OCI-LY1 (cell line): ENCODE results near the gene LOXL3.

ENCODE experiments used
- H2AFZ ChIP-seq: fragments of 200-600 bp; sonication (generic), shearing (Covaris generic); 2 replicates; pipeline ENCODE4 v1.6.0; 2014; ENCODE audit warnings: antibody characterized with exemption, mild to moderate bottlenecking, low read length
- H3F3A ChIP-seq: fragments of 200-600 bp; sonication (generic), shearing (Covaris generic); 2 replicates; pipeline ENCODE4 v1.6.0; 2014; ENCODE audit warnings: mild to moderate bottlenecking, antibody characterized with exemption, low read length, moderate library complexity; ENCODE audit not compliant: insufficient read depth
- H3K27ac ChIP-seq: fragments of 200-600 bp; sonication (generic); 2 replicates; pipeline ENCODE4 v1.5.1; 2014; ENCODE audit warnings: low read length, mixed run types, mild to moderate bottlenecking, low read depth; ENCODE audit not compliant: poor library complexity, severe bottlenecking
- H3K27me3 ChIP-seq: fragments of 200-600 bp; sonication (generic); 2 replicates; pipeline ENCODE4 v1.6.0; 2014; ENCODE audit warnings: antibody characterized with exemption, mild to moderate bottlenecking, low read length, moderate library complexity; ENCODE audit not compliant: insufficient read depth
- H3K36me3 ChIP-seq: fragments of 200-600 bp; sonication (generic); 2 replicates; pipeline ENCODE4 v1.6.1; 2014; ENCODE audit warnings: mild to moderate bottlenecking, antibody characterized with exemption, low read length, moderate library complexity, mixed read lengths; ENCODE audit not compliant: insufficient read depth
- H3K4me1 ChIP-seq: fragments of 200-600 bp; sonication (generic); 2 replicates; pipeline ENCODE4 v1.5.1; 2014; ENCODE audit warnings: mild to moderate bottlenecking, low read length, moderate library complexity; ENCODE audit not compliant: insufficient read depth, severe bottlenecking
- H3K4me2 ChIP-seq: fragments of 200-600 bp; sonication (generic), shearing (Covaris generic); 2 replicates; pipeline ENCODE4 v1.6.1; 2014; ENCODE audit warnings: low read length
- H3K4me3 ChIP-seq: fragments of 200-600 bp; sonication (generic); 2 replicates; pipeline ENCODE4 v1.5.1; 2014; ENCODE audit warnings: low read length, low read depth, mild to moderate bottlenecking, mixed read lengths; ENCODE audit not compliant: poor library complexity, severe bottlenecking
- H3K79me2 ChIP-seq: fragments of 200-600 bp; shearing (Covaris generic); 2 replicates; pipeline ENCODE4 v1.6.1; 2016; ENCODE audit warnings: mixed run types, low read length, mixed read lengths; ENCODE audit not compliant: insufficient read depth
- H3K9ac ChIP-seq: fragments of 200-600 bp; sonication (generic), shearing (Covaris generic); 2 replicates; pipeline ENCODE4 v1.6.1; 2014; ENCODE audit warnings: mild to moderate bottlenecking, low read length, mixed read lengths
- H3K9me2 ChIP-seq: fragments of 200-600 bp; sonication (generic), shearing (Covaris generic); 2 replicates; pipeline ENCODE4 v1.6.1; 2014; ENCODE audit warnings: low read depth, mild to moderate bottlenecking, low read length, mixed read lengths
- H3K9me3 ChIP-seq: fragments of 200-600 bp; shearing (Covaris generic); 2 replicates; pipeline ENCODE4 v1.6.1; 2014; ENCODE audit warnings: low read length, mixed read lengths
- H4K20me1 ChIP-seq: fragments of 200-600 bp; sonication (generic), shearing (Covaris generic); 2 replicates; pipeline ENCODE4 v1.6.0; 2016; ENCODE audit warnings: mild to moderate bottlenecking, low read length; ENCODE audit not compliant: insufficient read depth
- CTCF ChIP-seq: fragments of 200-600 bp; sonication (generic), shearing (Covaris generic); IDR thresholded peaks from 2 replicates; pipeline ENCODE4 v1.5.1; 2017; ENCODE audit warnings: mild to moderate bottlenecking, antibody characterized with exemption, low read length, moderate library complexity, mixed read lengths
- EZH2 ChIP-seq: fragments of 200-600 bp; sonication (generic), shearing (Covaris generic); IDR thresholded peaks from 2 replicates; pipeline ENCODE4 v1.8.0; 2017; ENCODE audit warnings: borderline replicate concordance, mixed run types, mild to moderate bottlenecking, antibody characterized with exemption, low read length, moderate library complexity, mixed read lengths

Gene LOXL3

GRCh38 chr2:74546004-74546403 is 7.7 kb downstream of the LOXL3 start:
- Histone ChIP-seq H3K36me3 (no peaks in the 10 kb centered on the region), H3K79me2 (no peaks in the 10 kb centered on the region), H3K4me2 (no peak overlapping the region), H4K20me1 (no peaks in the 10 kb centered on the region), H3K27me3 (peaks cover 13% of the 10 kb centered on the region), H3K9me3 (no peaks in the 10 kb centered on the region), H3K9me2 (no peaks in the 10 kb centered on the region), H3K9ac (no peak overlapping the region), H3K4me3 (no peak overlapping the region), H3F3A (no peaks in the 10 kb centered on the region), H2AFZ (no peak overlapping the region), H3K27ac (no peak overlapping the region), H3K4me1 (no peaks in the 10 kb centered on the region)
- TF ChIP-seq CTCF: no peak
- TF ChIP-seq EZH2: no peak

- Histone ChIP-seq H3K27ac (no peak overlapping the region), H2AFZ (no peak overlapping the region), H3K79me2 (no peaks in the 10 kb centered on the region), H3K9me2 (no peaks in the 10 kb centered on the region), H3K9ac (no peak overlapping the region), H3F3A (no peaks in the 10 kb centered on the region), H4K20me1 (no peaks in the 10 kb centered on the region), H3K4me3 (no peak overlapping the region), H3K36me3 (no peaks in the 10 kb centered on the region), H3K4me2 (no peak overlapping the region), H3K9me3 (no peaks in the 10 kb centered on the region), H3K27me3 (peaks cover 10% of the 10 kb centered on the region), H3K4me1 (no peaks in the 10 kb centered on the region)
- no peak for TF ChIP-seq EZH2
- TF ChIP-seq CTCF: peak; percentile 34; the same call in 1 of the 2 replicates
These were observed 9.1 kb downstream of the LOXL3 start for GRCh38 chr2:74544634-74545033.

GRCh38 chr2:74542978-74543377 is 10.8 kb downstream of the LOXL3 start:
- Histone ChIP-seq H3K9me3 (no peaks in the 10 kb centered on the region), H3K27ac (no peak overlapping the region), H4K20me1 (no peaks in the 10 kb centered on the region), H3K4me2 (no peak overlapping the region), H3K36me3 (no peaks in the 10 kb centered on the region), H3K79me2 (no peaks in the 10 kb centered on the region), H3K27me3 (peaks cover 4% of the 10 kb centered on the region; the same call in 1 of the 2 replicates), H3K9ac (no peak overlapping the region), H2AFZ (no peak overlapping the region), H3F3A (no peaks in the 10 kb centered on the region), H3K4me3 (no peak overlapping the region), H3K4me1 (peaks cover 5% of the 10 kb centered on the region), H3K9me2 (no peaks in the 10 kb centered on the region)
- TF ChIP-seq CTCF: no peak
